NOMO-1 (cell line): Measurements from ENCODE around the gene LRCH1.
A peak's percentile ranks its signal among the peaks of the same experiment; 100 is the strongest.
"Not testable (repeated sequence)": the region's sequence is repeated elsewhere in the genome, so short reads cannot be mapped to it uniquely, and the experiment has no call there.

Experiments used
- DNase-seq, 2 experiments: peaks; one replicate each; lab custom pipeline; 2025; ENCODE audit not compliant: unreplicated experiment in 2 of 2; lab: John Stamatoyannopoulos, UW

The LRCH1 gene

GRCh38 chr13:46743191-46743590 is 190.2 kb downstream of the LRCH1 start:
- DNase-seq = peak in 1 of 2 experiments; percentile 12

GRCh38 chr13:46745062-46745461 is 192.1 kb downstream of the LRCH1 start:
- no peak for DNase-seq

- DNase-seq = no peak
Measured at GRCh38 chr13:46745706-46746105, 192.7 kb downstream of the LRCH1 start.

GRCh38 chr13:46747031-46747820 is 194.3 kb downstream of the LRCH1 start:
- DNase-seq = no peak

- peak; percentile 40 to 74 for DNase-seq
Measured at GRCh38 chr13:46748300-46748699, 195.3 kb downstream of the LRCH1 start.

- DNase-seq = no peak
Measured at GRCh38 chr13:46749951-46750350, 197.0 kb downstream of the LRCH1 start.

- DNase-seq = peak; percentile 96 to 98
Measured at GRCh38 chr13:46751811-46752635, 199.1 kb downstream of the LRCH1 start.

- no peak for DNase-seq
Measured at GRCh38 chr13:46753137-46753536, 200.2 kb downstream of the LRCH1 start.

GRCh38 chr13:46753917-46754316 is 200.9 kb downstream of the LRCH1 start:
- DNase-seq = no peak

GRCh38 chr13:46754812-46755211 is 201.8 kb downstream of the LRCH1 start:
- no peak for DNase-seq

- DNase-seq = not testable (repeated sequence)
Measured at GRCh38 chr13:46755508-46755907, 202.5 kb downstream of the LRCH1 start.

- peak in 1 of 2 experiments; percentile 69 for DNase-seq
Measured at GRCh38 chr13:46756977-46757376, 204.0 kb downstream of the LRCH1 start.

GRCh38 chr13:46757640-46758039 is 204.7 kb downstream of the LRCH1 start:
- no peak for DNase-seq

- DNase-seq = peak; percentile 41 to 75
Measured at GRCh38 chr13:46759846-46760245, 206.9 kb downstream of the LRCH1 start.

GRCh38 chr13:46761174-46761573 is 208.2 kb downstream of the LRCH1 start:
- no peak for DNase-seq

GRCh38 chr13:46761866-46762265 is 208.9 kb downstream of the LRCH1 start:
- DNase-seq = no peak

- DNase-seq = not testable (repeated sequence)
Measured at GRCh38 chr13:46769925-46770324, 217.0 kb downstream of the LRCH1 start.

- DNase-seq = no peak
Measured at GRCh38 chr13:46771693-46772092, 218.7 kb downstream of the LRCH1 start.

GRCh38 chr13:46773541-46773940 is 220.6 kb downstream of the LRCH1 start:
- DNase-seq = no peak

GRCh38 chr13:46775385-46776107 is 222.6 kb downstream of the LRCH1 start:
- no peak for DNase-seq

GRCh38 chr13:46778095-46778494 is 225.1 kb downstream of the LRCH1 start:
- no peak for DNase-seq
